ENCODE measurements around the gene LENG8. TPM values are rescaled to one million over a fixed set of nuclear protein-coding genes. Genes with fewer than 3 reads are reported as not detected.

Gene LENG8
- total and polyA plus RNA-seq, 2 of the 4 experiments (the other 2 are of a cell fraction), result 21.1 to 93.9 TPM

GRCh38 chr19:54432144-54432738 lies 16.8 kb upstream of the LENG8 start:
- in situ Hi-C loops (cut with MboI; ENCODE audit: low sequenced_read_pairs) (no loop called here), dilution Hi-C loops (cut with HindIII; ENCODE audit: low sequenced_read_pairs, unreplicated experiment) (no loop called here), intact Hi-C loops (cut with micrococcal nuclease) (no loop called here)
- Histone ChIP-seq H3K4me2 (ENCODE audit: low read depth, low read length) (no peak overlapping the region), H3K36me3 (ENCODE audit: control insufficient read depth, insufficient read depth, low read length) (peaks cover 2% of the 10 kb centered on the region; the same call in 1 of the 2 replicates), H3K4ac (ENCODE audit: low read depth, low read length) (no peak overlapping the region), H2BK20ac (ENCODE audit: low read depth, low read length) (no peak overlapping the region), H2BK5ac (ENCODE audit: low read depth, low read length, poor library complexity, severe bottlenecking) (no peak overlapping the region), H3K9me3 (ENCODE audit: control insufficient read depth, insufficient read depth, low read length) (no peaks in the 10 kb centered on the region), H3K18ac (ENCODE audit: low read depth, low read length) (no peak overlapping the region), H3K4me3 (ENCODE audit: insufficient read depth, low read depth, low read length) (no peak overlapping the region), H4K5ac (ENCODE audit: low read depth, low read length) (no peak overlapping the region), H4K91ac (ENCODE audit: insufficient read depth, low read depth, low read length) (no peak overlapping the region), H3K27me3 (ENCODE audit: control insufficient read depth, insufficient read depth, low read length) (peaks cover 11% of the 10 kb centered on the region; the same call in 1 of the 2 replicates), H3K23ac (ENCODE audit: low read depth, low read length) (no peak overlapping the region), H2AK9ac (replicated peaks; ENCODE audit: low read depth, low read length, poor library complexity) (no peak overlapping the region), H2AFZ (replicated peaks; ENCODE audit: low read length, poor library complexity) (no peak overlapping the region), H4K8ac (ENCODE audit: low read depth in 2 of 2, low read length in 2 of 2) (no peak overlapping the region), H3K9me1 (ENCODE audit: insufficient read depth, low read length) (peaks cover 3% of the 10 kb centered on the region; the same call in 1 of the 2 replicates), H3K4me1 (ENCODE audit: control insufficient read depth, insufficient read depth, low read length) (0 out of 2 replicates have a peak, but pooled peaks cover 2% of the 10 kb centered on the region), H3K27ac (ENCODE audit: insufficient read depth, low read length) (no peak overlapping the region), H2BK120ac (ENCODE audit: low read depth, low read length) (no peak overlapping the region), H2BK15ac (ENCODE audit: low read depth, low read length) (no peak overlapping the region), H4K20me1 (ENCODE audit: insufficient read depth, low read length) (peaks cover 6% of the 10 kb centered on the region; the same call in 1 of the 2 replicates), H3K56ac (ENCODE audit: extremely low read depth, insufficient read depth, low read length) (no peak overlapping the region), H3K14ac (replicated peaks; ENCODE audit: low read depth, low read length) (no peak overlapping the region), H3K79me1 (ENCODE audit: low read depth in 1 of 2, low read length in 2 of 2) (peaks cover 0 to 3% of the 10 kb centered on the region in 2 experiments; a peak in 1 of 4 replicates), H2AK5ac (ENCODE audit: low read depth, low read length) (no peak overlapping the region), H3K9ac (ENCODE audit: low read depth, low read length) (no peak overlapping the region)
- ChIA-PET CTCF (no interaction called here), POLR2A (ENCODE audit: unreplicated experiment) (no interaction called here)
- TF ChIP-seq MAFK (IDR thresholded peaks at IDR 0.05; ENCODE audit: low read depth, low read length) (no peak), POLR2A (IDR thresholded peaks at IDR 0.05; ENCODE audit: low read depth, low read length) (no peak), RCOR1 (IDR thresholded peaks at IDR 0.05; ENCODE audit: insufficient replicate concordance, low read length) (no peak), RFX5 (IDR thresholded peaks at IDR 0.05; ENCODE audit: low read depth, low read length) (no peak), MXI1 (IDR thresholded peaks at IDR 0.05; ENCODE audit: borderline replicate concordance, low read depth, low read length) (no peak), MAZ (IDR thresholded peaks at IDR 0.05; ENCODE audit: borderline replicate concordance, low read depth, low read length) (no peak), BHLHE40 (IDR thresholded peaks at IDR 0.05; ENCODE audit: low read depth, low read length) (no peak)
- BruUV-seq (replicated peaks), result no TSS peak
- no peak for DNase-seq
- WGBS, 2 experiments (ENCODE audit: extremely low coverage in 2 of 2, insufficient read length in 1 of 2), result 100% methylated on average over 2 of the region's 10 CpGs; no CpG with 5 or more reads in 1 of the 2 experiments
- ATAC-seq (ENCODE audit: low read depth), result no peak

Data from IMR-90 (cell line).